K562 (cell line): ENCODE measurements around the gene IL1F10. TPM values are rescaled to one million over a fixed set of nuclear protein-coding genes. Genes with fewer than 3 reads are reported as not detected.

Experiments used
- BRF2 ChIP-seq: IDR thresholded peaks from 3 replicates; pipeline ENCODE4 v1.6.1; 2011; ENCODE audit warnings: borderline replicate concordance, mild to moderate bottlenecking; ENCODE audit not compliant: insufficient read length, insufficient read depth
- DEAF1 ChIP-seq: fragments of 450-650 bp; formaldehyde crosslinking; IDR thresholded peaks from 2 replicates; pipeline ENCODE4 v1.4.0; 2020; ENCODE audit warnings: mild to moderate bottlenecking, moderate library complexity
- FIP1L1 ChIP-seq: fragments of 200-400 bp; formaldehyde crosslinking; IDR thresholded peaks from 2 replicates; pipeline ENCODE4 v1.6.1; 2018; ENCODE audit warnings: mild to moderate bottlenecking, low read depth, low read length; ENCODE audit not compliant: poor library complexity, severe bottlenecking
- HBP1 ChIP-seq: fragments of 450-650 bp; formaldehyde crosslinking; IDR thresholded peaks from 2 replicates; pipeline ENCODE4 v1.4.0; 2022; ENCODE audit warnings: missing genetic modification characterization
- PCBP2 ChIP-seq: fragments of 200-400 bp; formaldehyde crosslinking; IDR thresholded peaks from 2 replicates; pipeline ENCODE4 v1.6.1; 2018; ENCODE audit warnings: low read length, low read depth, mild to moderate bottlenecking, moderate library complexity; ENCODE audit not compliant: poor library complexity, severe bottlenecking
- PRDM10 ChIP-seq: fragments of 450-650 bp; IDR thresholded peaks from 2 replicates; pipeline ENCODE4 v1.6.1; 2018; ENCODE audit not compliant: partially characterized antibody
- PRMT5 ChIP-seq: sonication (generic); formaldehyde crosslinking; IDR thresholded peaks from 2 replicates; pipeline ENCODE4 v1.5.0; 2020; ENCODE audit warnings: missing genetic modification reagents
- TARDBP ChIP-seq: fragments of 450-650 bp; IDR thresholded peaks from 2 replicates; pipeline ENCODE4 v1.6.1; 2016
- ZC3H4 ChIP-seq: sonication (generic); formaldehyde crosslinking; IDR thresholded peaks from 2 replicates; pipeline ENCODE4 v1.9.0; 2021; ENCODE audit warnings: missing genetic modification reagents, borderline replicate concordance
- ZNF184 ChIP-seq: sonication (generic); formaldehyde crosslinking; IDR thresholded peaks from 2 replicates; pipeline ENCODE4 v1.5.0; 2020; ENCODE audit warnings: missing genetic modification reagents
- ZNF224 ChIP-seq: sonication (generic); formaldehyde crosslinking; IDR thresholded peaks from 2 replicates; pipeline ENCODE4 v1.8.0; 2022; ENCODE audit warnings: mild to moderate bottlenecking, missing genetic modification reagents
- ZNF232 ChIP-seq: sonication (generic); formaldehyde crosslinking; IDR thresholded peaks from 2 replicates; pipeline ENCODE4 v1.8.0; 2022; ENCODE audit warnings: mild to moderate bottlenecking, missing genetic modification reagents
- ZNF324 ChIP-seq: fragments of 250-450 bp; sonication (Bioruptor Pico); IDR thresholded peaks from 2 replicates; pipeline ENCODE4 v1.4.0; 2020; ENCODE audit warnings: mild to moderate bottlenecking
- ZNF41 ChIP-seq: fragments of 250-450 bp; sonication (Bioruptor Pico); conservative IDR thresholded peaks from 2 replicates; pipeline ENCODE4 v1.4.0; 2020; ENCODE audit warnings: mild to moderate bottlenecking
- ZNF75A ChIP-seq: fragments of 450-650 bp; formaldehyde crosslinking; IDR thresholded peaks from 2 replicates; pipeline ENCODE4 v1.4.0; 2020; ENCODE audit warnings: mild to moderate bottlenecking
- polyA plus RNA-seq, 8 experiments: library from polyadenylated mRNA; depleted of rRNA in 4 of 8; stranded (reverse) in 5 of 8; unstranded in 3 of 8; fragments of >200 nt; fragmentation: Nextera tagmentation in 2 of 8; fragmentation: Illumina TruSeq in 1 of 8; extraction: Ambion mirVana in 2 of 8; extraction: Trizol in 1 of 8; gene quantifications; 2 replicates each; pipeline versions ENCODE4 v1.2.1 to v1.2.3, GENCODE V29; 2011 to 2014; ENCODE audit warnings: inconsistent platforms in 1 of 8, missing spikeins in 1 of 8
- total RNA-seq, 7 experiments: library from RNA; depleted of rRNA in 6 of 7; stranded (reverse); fragments of >200 nt in 6 of 7; fragmentation: Illumina TruSeq in 2 of 7; extraction: Trizol in 2 of 7; gene quantifications; 2 replicates each; pipeline versions ENCODE4 v1.2.1 to v1.2.3, GENCODE V29; 2011 to 2021; ENCODE audit warnings: low replicate concordance in 1 of 7

IL1F10 gene
- total and polyA plus RNA-seq, 9 of the 15 experiments (the other 6 are each of a cell fraction or from before 2014, with no cell fraction given) = not detected

- peak; percentile 84 for TF ChIP-seq DEAF1
- no peak for TF ChIP-seq HBP1 (CRISPR knock-in tag)
- TF ChIP-seq ZNF75A = no peak
- no peak for TF ChIP-seq PRMT5 (CRISPR knock-in tag)
- TF ChIP-seq BRF2 = no peak
- TF ChIP-seq PCBP2 = no peak
- no peak for TF ChIP-seq FIP1L1
- no peak for TF ChIP-seq TARDBP
- no peak for TF ChIP-seq PRDM10
- TF ChIP-seq ZNF324 (CRISPR knock-in tag) = no peak
- no peak for TF ChIP-seq ZNF184 (CRISPR knock-in tag)
- no peak for TF ChIP-seq ZNF41 (CRISPR knock-in tag)
- TF ChIP-seq ZNF232 (CRISPR knock-in tag) = no peak
- TF ChIP-seq ZC3H4 (CRISPR knock-in tag) = no peak
- no peak for TF ChIP-seq ZNF224 (CRISPR knock-in tag)
Measured at GRCh38 chr2:113080134-113080533, 12.4 kb downstream of the IL1F10 start (continued).
